WI38 (cell line): ENCODE results near the gene ATXN10.
"Not testable (repeated sequence)": the region's sequence is repeated elsewhere in the genome, so short reads cannot be mapped to it uniquely, and the experiment has no call there.

Source experiments
- H3K4me3 ChIP-seq: 2 replicates; pipeline ENCODE4 v1.5.1; 2011; ENCODE audit warnings: low read depth, mild to moderate bottlenecking, control low read depth, low read length
- CTCF ChIP-seq: IDR thresholded peaks from 2 replicates; pipeline ENCODE4 v1.5.1; 2012; ENCODE audit warnings: low read depth, mild to moderate bottlenecking, control low read depth, low read length

ATXN10 gene

GRCh38 chr22:45651931-45652528 lies 19.6 kb upstream of the ATXN10 start:
- H3K4me3 ChIP-seq, result no peak overlapping the region
- no peak for TF ChIP-seq CTCF

GRCh38 chr22:45656577-45656976 lies 15.1 kb upstream of the ATXN10 start:
- no peak overlapping the region for H3K4me3 ChIP-seq
- no peak for TF ChIP-seq CTCF

DNA sequence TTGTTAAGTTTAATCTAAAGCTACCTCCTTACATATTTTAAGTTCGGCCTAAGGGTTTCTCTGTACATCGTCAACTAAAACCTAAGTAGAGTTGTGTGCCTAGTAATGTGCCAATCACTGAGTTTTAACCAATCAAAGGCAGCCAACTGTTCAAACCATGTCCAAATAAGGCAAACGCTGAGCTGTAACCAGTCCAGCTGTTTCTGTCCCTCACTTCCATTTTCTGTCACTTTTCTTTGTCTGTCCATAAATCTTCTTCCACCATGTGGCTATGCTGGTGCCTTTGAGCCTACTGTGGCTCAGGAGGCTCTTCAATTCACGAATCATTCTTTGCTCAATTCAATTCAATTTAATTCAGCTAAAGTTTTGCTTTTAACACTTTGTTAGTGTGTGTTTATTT lies 13.9 kb upstream of the ATXN10 start:
- no peak for TF ChIP-seq CTCF
- H3K4me3 ChIP-seq, result no peak overlapping the region

- TF ChIP-seq CTCF, result no peak
- no peak overlapping the region for H3K4me3 ChIP-seq
Measured at GRCh38 chr22:45664136-45664646, 7.4 kb upstream of the ATXN10 start.

- TF ChIP-seq CTCF, result no peak
- no peak overlapping the region for H3K4me3 ChIP-seq
Measured at GRCh38 chr22:45667486-45667885, 4.1 kb upstream of the ATXN10 start.

DNA sequence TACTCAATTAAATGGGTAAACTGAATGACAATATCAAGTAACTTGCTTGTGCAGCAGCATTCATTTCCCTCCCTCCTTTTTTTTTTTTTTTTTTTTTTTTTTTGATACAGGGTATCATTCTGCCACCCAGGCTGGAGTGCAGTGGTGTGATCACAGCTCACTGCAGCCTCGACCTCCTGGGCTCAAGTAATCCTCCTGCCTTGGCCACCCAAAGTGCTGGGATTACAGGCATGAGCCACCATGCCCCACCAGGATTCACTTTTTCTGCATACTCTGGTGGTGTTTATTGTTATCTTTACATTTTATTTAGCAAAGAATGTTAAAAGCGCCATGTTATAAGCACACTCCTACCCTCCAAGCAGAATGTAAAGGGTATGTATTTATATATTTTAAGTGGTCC lies 1.3 kb upstream of the ATXN10 start:
- not testable (repeated sequence) for H3K4me3 ChIP-seq

- H3K4me3 ChIP-seq, result peak overlapping the region; percentile 93
- no peak for TF ChIP-seq CTCF
Measured at GRCh38 chr22:45670981-45671782, 452 bp upstream of the ATXN10 start.
